GM10266 (cell line): ENCODE data around the gene MED15.

ENCODE experiments used
- DNase-seq: peaks from one replicate; pipeline ENCODE4 v3.0.0; 2012; ENCODE audit errors: extremely low spot score
- CTCF ChIP-seq: IDR thresholded peaks from 2 replicates; pipeline ENCODE4 v1.5.1; 2012; ENCODE audit warnings: mild to moderate bottlenecking, low read depth; ENCODE audit not compliant: control insufficient read depth, insufficient read depth; ENCODE audit errors: missing control alignments

MED15 gene

GRCh38 chr22:20531404-20532201 is 24.2 kb downstream of the MED15 start:
- no peak for DNase-seq
- no peak for TF ChIP-seq CTCF

DNA sequence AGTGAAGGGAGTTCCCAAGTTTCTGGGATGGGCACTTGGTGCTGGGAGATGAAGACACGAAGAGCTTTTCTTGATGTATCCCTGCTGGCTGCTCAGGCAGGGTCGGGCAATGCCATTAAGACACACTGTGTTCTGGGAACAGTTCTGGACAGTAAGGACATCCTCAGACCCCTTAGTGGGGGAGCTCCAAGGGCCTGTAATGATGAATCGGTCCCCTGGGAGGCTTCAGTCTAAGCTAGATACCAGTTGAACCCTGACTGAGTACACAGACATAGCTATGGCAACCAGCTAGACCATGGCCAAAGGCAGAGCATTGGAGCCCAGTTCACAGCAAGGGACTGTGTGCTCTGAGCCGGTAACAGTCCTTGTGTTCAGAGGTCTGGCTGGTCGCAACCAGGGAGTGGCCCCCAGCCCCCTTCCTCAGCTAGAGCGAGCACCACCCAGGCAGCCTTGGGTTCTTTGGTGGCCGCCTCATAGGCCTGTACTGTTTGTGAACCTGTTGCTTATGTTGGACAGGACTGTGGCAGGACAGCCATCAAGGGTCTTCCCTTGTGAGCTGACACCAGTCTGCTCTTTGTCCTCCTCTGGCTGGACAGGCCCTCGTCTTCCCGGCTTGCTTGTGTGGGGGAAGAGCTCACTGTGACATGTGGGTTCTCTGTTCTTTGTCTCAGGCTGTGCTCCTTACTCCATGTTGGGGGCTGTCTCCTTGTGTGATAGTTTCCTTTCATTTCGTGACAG is 25.0 kb downstream of the MED15 start:
- TF ChIP-seq CTCF, result no peak
- DNase-seq, result no peak

GRCh38 chr22:20533095-20533878 is 25.9 kb downstream of the MED15 start:
- TF ChIP-seq CTCF, result no peak
- no peak for DNase-seq

DNA sequence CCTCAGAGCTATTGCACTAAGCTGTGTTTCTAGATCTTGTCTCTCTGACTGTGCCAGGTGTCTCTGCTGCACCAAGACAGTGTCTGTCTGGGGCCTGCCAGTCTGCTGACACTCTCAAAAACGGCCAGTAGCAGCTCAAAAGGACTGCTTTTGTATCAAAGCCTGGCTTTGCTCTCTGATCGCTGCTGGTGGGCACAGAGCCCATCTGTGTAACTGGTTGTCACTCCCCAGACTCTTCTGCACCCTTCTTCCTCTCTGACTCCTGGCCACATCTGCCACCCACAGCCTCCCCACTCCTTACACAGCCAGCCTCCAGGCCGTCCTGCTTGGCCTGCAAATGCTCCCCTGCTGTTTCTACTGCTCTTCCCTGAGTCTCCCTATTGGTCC is 26.5 kb downstream of the MED15 start:
- DNase-seq, result no peak

GRCh38 chr22:20536590-20537324 is 29.3 kb downstream of the MED15 start:
- no peak for DNase-seq

More for the DNA sequence above, 26.5 kb downstream of the MED15 start:
- no peak for TF ChIP-seq CTCF

More at GRCh38 chr22:20536590-20537324, 29.3 kb downstream of the MED15 start:
- no peak for TF ChIP-seq CTCF
